NOMO-1 treated with DMSO at 0.1 percent for 48 hours (cell line): ENCODE results near the gene CYP20A1.
"Not testable (repeated sequence)": the region's sequence is repeated elsewhere in the genome, so short reads cannot be mapped to it uniquely, and the experiment has no call there.

Experiments
- DNase-seq: peaks from one replicate; lab custom pipeline; 2025; ENCODE audit not compliant: unreplicated experiment; lab: John Stamatoyannopoulos, UW

CYP20A1 gene

GRCh38 chr2:203280428-203281064 is 41.7 kb downstream of the CYP20A1 start:
- no peak for DNase-seq

- no peak for DNase-seq
Observed at GRCh38 chr2:203282101-203282500, 43.3 kb downstream of the CYP20A1 start.

- DNase-seq: no peak
Observed at GRCh38 chr2:203286532-203286931, 47.7 kb downstream of the CYP20A1 start.

- DNase-seq: no peak
Observed at GRCh38 chr2:203301667-203302066, 62.8 kb downstream of the CYP20A1 start.

GRCh38 chr2:203302586-203302985 is 63.8 kb downstream of the CYP20A1 start:
- not testable (repeated sequence) for DNase-seq

- DNase-seq: no peak
Observed at GRCh38 chr2:203310688-203311436, 72.0 kb downstream of the CYP20A1 start.

GRCh38 chr2:203326356-203326755 is 87.5 kb downstream of the CYP20A1 start:
- DNase-seq: no peak

GRCh38 chr2:203327582-203327900 is 88.7 kb downstream of the CYP20A1 start:
- no peak for DNase-seq

- no peak for DNase-seq
Observed at GRCh38 chr2:203327901-203328759, 89.3 kb downstream of the CYP20A1 start, which contains the start of gene ABI2. Gene ABI2, plus strand, starts transcription at chr2:203328394. Its CDS starts 121 bp downstream, at chr2:203328515.

GRCh38 chr2:203328760-203329540 is 90.1 kb downstream of the CYP20A1 start:
- DNase-seq: no peak

GRCh38 chr2:203330434-203330833 is 91.6 kb downstream of the CYP20A1 start:
- DNase-seq: no peak

GRCh38 chr2:203338322-203338721 is 99.5 kb downstream of the CYP20A1 start:
- no peak for DNase-seq

- DNase-seq: no peak
Observed at GRCh38 chr2:203340791-203341487, 102.1 kb downstream of the CYP20A1 start.

GRCh38 chr2:203341741-203342310 is 103.0 kb downstream of the CYP20A1 start:
- no peak for DNase-seq

- not testable (repeated sequence) for DNase-seq
Observed at GRCh38 chr2:203342374-203342773, 103.6 kb downstream of the CYP20A1 start.

- no peak for DNase-seq
Observed at GRCh38 chr2:203344667-203345066, 105.8 kb downstream of the CYP20A1 start.

GRCh38 chr2:203346612-203347011 is 107.8 kb downstream of the CYP20A1 start:
- DNase-seq: no peak

GRCh38 chr2:203347375-203347774 is 108.6 kb downstream of the CYP20A1 start:
- no peak for DNase-seq

- DNase-seq: no peak
Observed at GRCh38 chr2:203352604-203353255, 113.9 kb downstream of the CYP20A1 start.
